GM12878 (cell line): Measurements from ENCODE around the gene TTK. TPM values are rescaled to one million over a fixed set of nuclear protein-coding genes. Genes with fewer than 3 reads are reported as not detected.

Experiments
- ATAC-seq: fragments of 200-7000 bp; cut with Tn5 transposase; 3 replicates; pipeline ENCODE4 v1.9.1; 2020; ENCODE audit warnings: mild to moderate bottlenecking, moderate library complexity
- BruUV-seq: library from RNA; stranded (reverse); fragments of 400-500 nt; replicated peaks from 2 replicates; lab custom pipeline; 2021; lab: Mats Ljungman, UMichigan
- CTCF ChIA-PET: fragments of 300-600 bp; sonication (Branson Sonifier 250); formaldehyde crosslinking; extraction: SDS; loops from one replicate; lab custom pipeline; 2021; ENCODE audit warnings: inconsistent platforms; lab: Yijun Ruan, JAX
- POLR2A ChIA-PET: fragments of 350-600 bp; formaldehyde crosslinking; extraction: SDS; loops from one replicate; lab custom pipeline; 2021; ENCODE audit warnings: inconsistent platforms; lab: Charles Lee
- RAD21 ChIA-PET: fragments of 300-600 bp; sonication (Branson Sonifier 250); formaldehyde crosslinking; loops from one replicate; lab custom pipeline; 2023; ENCODE audit warnings: antibody characterized with exemption; ENCODE audit not compliant: unreplicated experiment; lab: Charles Lee
- SMC1A ChIA-PET: fragments of 300-600 bp; sonication (Branson Sonifier 250); formaldehyde crosslinking; loops from one replicate; lab custom pipeline; 2023; ENCODE audit not compliant: unreplicated experiment, uncharacterized antibody; lab: Charles Lee
- DNase-seq: peaks from one replicate; pipeline ENCODE4 v3.0.0-alpha.2; 2011; ENCODE audit warnings: low read depth, low spot score
- FAIRE-seq: peaks from 3 replicates; lab custom pipeline; 2011; peaks lifted over from hg19 to GRCh38; lab: Jason Lieb, UNC
- H2AFZ ChIP-seq: 2 replicates; pipeline ENCODE4 v1.6.0; 2011; ENCODE audit warnings: low read depth, low read length, control low read depth; ENCODE audit not compliant: control insufficient read depth
- H3K27ac ChIP-seq: 2 replicates; pipeline ENCODE4 v1.5.1; 2011; ENCODE audit warnings: control low read depth; ENCODE audit not compliant: control insufficient read depth, insufficient read depth
- H3K27me3 ChIP-seq, 2 experiments: replicated peaks in 1 of 2; 2 replicates each; pipeline versions ENCODE4 v1.6.0 to v1.6.1; 2011; ENCODE audit warnings: low read length in 1 of 2; ENCODE audit not compliant: control insufficient read depth in 2 of 2, insufficient read depth in 2 of 2
- H3K36me3 ChIP-seq, 2 experiments: 2 replicates each; pipeline ENCODE4 v1.5.1; 2011; ENCODE audit warnings: low read length in 1 of 2; ENCODE audit not compliant: control insufficient read depth in 2 of 2, insufficient read depth in 2 of 2
- H3K4me1 ChIP-seq: 2 replicates; pipeline ENCODE4 v1.6.1; 2011; ENCODE audit warnings: mild to moderate bottlenecking, low read length, moderate library complexity, mixed read lengths; ENCODE audit not compliant: control insufficient read depth, insufficient read depth
- H3K4me2 ChIP-seq: 2 replicates; pipeline ENCODE4 v1.6.0; 2011; ENCODE audit warnings: control low read depth; ENCODE audit not compliant: control insufficient read depth, insufficient read depth
- H3K4me3 ChIP-seq: fragments of 200-600 bp; sonication (generic); 2 replicates; pipeline ENCODE4 v1.5.1; 2016
- H3K79me2 ChIP-seq: 2 replicates; pipeline ENCODE4 v1.6.0; 2011; ENCODE audit warnings: low read length; ENCODE audit not compliant: control insufficient read depth, insufficient read depth
- H3K9ac ChIP-seq: 2 replicates; pipeline ENCODE4 v1.8.0; 2011; ENCODE audit warnings: low read length, control low read depth, mixed read lengths; ENCODE audit not compliant: control insufficient read depth, insufficient read depth
- H3K9me3 ChIP-seq: replicated peaks from 3 replicates; pipeline ENCODE4 v1.5.1; 2011; ENCODE audit warnings: mild to moderate bottlenecking, low read length; ENCODE audit not compliant: control insufficient read depth, insufficient read depth
- H4K20me1 ChIP-seq: 2 replicates; pipeline ENCODE4 v1.6.0; 2011; ENCODE audit not compliant: control insufficient read depth, insufficient read depth
- ATF3 ChIP-seq: IDR thresholded peaks from 2 replicates; pipeline ENCODE4 v1.6.1; 2011; ENCODE audit warnings: low read depth, mild to moderate bottlenecking, low read length, moderate library complexity, borderline replicate concordance; ENCODE audit errors: extremely low read depth
- CBX3 ChIP-seq: fragments of 200-600 bp; sonication (generic); IDR thresholded peaks from 2 replicates; pipeline ENCODE4 v1.6.1; 2016; ENCODE audit warnings: low read depth, borderline replicate concordance
- CEBPZ ChIP-seq: fragments of 150-350 bp; IDR thresholded peaks from 2 replicates; pipeline ENCODE4 v1.6.1; 2016; ENCODE audit warnings: low read depth, low read length
- HCFC1 ChIP-seq: fragments of 150-350 bp; IDR thresholded peaks from 2 replicates; pipeline ENCODE4 v1.6.1; 2014; ENCODE audit warnings: low read length
- IRF3 ChIP-seq: fragments of 450-650 bp; IDR thresholded peaks from 2 replicates; pipeline ENCODE4 v1.6.1; 2014; ENCODE audit warnings: mild to moderate bottlenecking
- KAT2A ChIP-seq: conservative IDR thresholded peaks from 2 replicates; pipeline ENCODE4 v1.6.1; 2011; ENCODE audit warnings: low read depth, low read length; ENCODE audit not compliant: control insufficient read depth
- RFX5 ChIP-seq: IDR thresholded peaks from 2 replicates; pipeline ENCODE4 v1.6.1; 2011; ENCODE audit warnings: low read depth, low read length, improper control_type of control experiment
- STAT3 ChIP-seq: IDR thresholded peaks from 2 replicates; pipeline ENCODE4 v1.6.1; 2011; ENCODE audit warnings: low read depth, low read length, improper control_type of control experiment
- ZNF207 ChIP-seq: fragments of 450-650 bp; IDR thresholded peaks from 2 replicates; pipeline ENCODE4 v1.6.1; 2014; ENCODE audit warnings: antibody characterized with exemption, mild to moderate bottlenecking, borderline replicate concordance
- WGBS: methylation state at CpG from one replicate; pipeline ENCODE4 v1.1.6; 2016; ENCODE audit warnings: low lambda C conversion rate; ENCODE audit not compliant: insufficient replicate concordance, insufficient coverage; ENCODE audit errors: missing lambda C conversion rate; 5-methylcytosine and 5-hydroxymethylcytosine counted together
- in situ Hi-C: fragments of 300-500 bp; cut with MboI; formaldehyde crosslinking; loops from 9 replicates; pipeline ENCODE4 v1.14.3; 2018; ENCODE audit warnings: mixed read lengths
- intact Hi-C: fragments of 100-400 bp; cut with micrococcal nuclease; formaldehyde crosslinking; loops from one replicate; pipeline ENCODE4 v1.14.2; 2022; ENCODE audit not compliant: unreplicated experiment
- polyA plus RNA-seq, 11 experiments: library from polyadenylated mRNA; depleted of rRNA in 4 of 11; unstranded in 6 of 11; stranded (reverse) in 5 of 11; fragments of >200 nt; fragmentation: Nextera tagmentation in 4 of 11; fragmentation: Illumina TruSeq in 1 of 11; extraction: Ambion mirVana in 4 of 11; extraction: Trizol in 1 of 11; gene quantifications; 1 replicate in 1 of 11; 2 replicates in 10 of 11; pipeline versions ENCODE4 v1.2.1 to v1.2.3, GENCODE V29; 2011 to 2016; ENCODE audit warnings: inconsistent platforms in 2 of 11, missing spikeins in 2 of 11, low read depth in 1 of 11
- total RNA-seq, 4 experiments: library from RNA; depleted of rRNA in 3 of 4; stranded (reverse); fragments of >200 nt in 3 of 4; fragmentation: Illumina TruSeq in 1 of 4; extraction: Trizol in 1 of 4; gene quantifications; 2 replicates each; pipeline versions ENCODE4 v1.2.1 to v1.2.3, GENCODE V29; 2013 to 2021

Gene TTK
- total and polyA plus RNA-seq, 10 of the 15 experiments (the other 5 are each of a cell fraction or from before 2014, with no cell fraction given) = 23.8 to 52.4 (median 36.0) TPM

- no peak for TF ChIP-seq STAT3
These were observed 72.6 kb downstream of the TTK start (continued) for GRCh38 chr6:80077067-80077466.

- WGBS = 72% methylated on average over 6 of the region's 6 CpGs
- H4K20me1 ChIP-seq = no peaks in the 10 kb centered on the region
- H3K27ac ChIP-seq = no peak overlapping the region
- ChIA-PET CTCF (interaction anchor here (11.2 kb wide), 1 partner anchor 138 kb away, joined by 125 read pairs; no protein-coding TSS in a partner anchor), RAD21 (no interaction called here), POLR2A (no interaction called here), SMC1A (no interaction called here)
- ATAC-seq = no peak
- in situ Hi-C loops (loop anchor here (25.0 kb wide), 1 partner anchor 151 kb away; the partner anchor contains the start of gene ELOVL4), intact Hi-C loops (no loop called here)
- no peak overlapping the region for H2AFZ ChIP-seq
- FAIRE-seq = no peak
- H3K9ac ChIP-seq = no peak overlapping the region
- no peaks in the 10 kb centered on the region for H3K36me3 ChIP-seq
- no peak overlapping the region for H3K4me3 ChIP-seq
- 0 out of 2 replicates have a peak, but pooled peaks cover 2% of the 10 kb centered on the region for H3K4me1 ChIP-seq
- TF ChIP-seq CBX3 = no peak
- no peak for TF ChIP-seq RFX5
- TF ChIP-seq ZNF207 = no peak
- no peaks in the 10 kb centered on the region for H3K9me3 ChIP-seq
- no peak for DNase-seq
- no TSS peak for BruUV-seq
- no peaks in the 10 kb centered on the region for H3K27me3 ChIP-seq
- no peaks in the 10 kb centered on the region for H3K79me2 ChIP-seq
- H3K4me2 ChIP-seq = no peak overlapping the region
These were observed 84.2 kb downstream of the TTK start for GRCh38 chr6:80088637-80089036.

- no peak; the same call in 2 of the 3 replicates for ATAC-seq
- Histone ChIP-seq H4K20me1 (no peaks in the 10 kb centered on the region), H3K4me1 (0 out of 2 replicates have a peak, but pooled peaks cover 2% of the 10 kb centered on the region), H3K9me3 (no peaks in the 10 kb centered on the region), H3K79me2 (no peaks in the 10 kb centered on the region), H2AFZ (no peak overlapping the region), H3K4me2 (no peak overlapping the region), H3K27me3 (no peaks in the 10 kb centered on the region), H3K27ac (no peak overlapping the region), H3K36me3 (no peaks in the 10 kb centered on the region), H3K4me3 (no peak overlapping the region), H3K9ac (no peak overlapping the region)
- ChIA-PET CTCF (interaction anchor here (11.2 kb wide), 1 partner anchor 141 kb away, joined by 125 read pairs; no protein-coding TSS in a partner anchor), POLR2A (no interaction called here), RAD21 (interaction anchor here (4.7 kb wide), 1 partner anchor 142 kb away, joined by 34 read pairs; no protein-coding TSS in a partner anchor), SMC1A (interaction anchor here (5.0 kb wide), 1 partner anchor 142 kb away, joined by 58 read pairs; no protein-coding TSS in a partner anchor)
- no peak for DNase-seq
- no peak for FAIRE-seq
- no TSS peak for BruUV-seq
- intact Hi-C loops (loop anchor here (10.0 kb wide), 2 partner anchors 217 to 317 kb away; no protein-coding TSS in a partner anchor), in situ Hi-C loops (loop anchor here (25.0 kb wide), 1 partner anchor 154 kb away; the partner anchor contains the start of gene ELOVL4)
- TF ChIP-seq ATF3 (no peak), CEBPZ (no peak), IRF3 (no peak), KAT2A (no peak), HCFC1 (no peak)
These were observed 87.1 kb downstream of the TTK start for GRCh38 chr6:80091506-80091905.
